ENCODE results near the gene NUDT14. TPM values are rescaled to one million over a fixed set of nuclear protein-coding genes. Genes with fewer than 3 reads are reported as not detected.

The NUDT14 gene
- total and polyA plus RNA-seq, 2 donors: 17.2 to 18.1 TPM

GRCh38 chr14:105138021-105138541 is 43.0 kb downstream of the NUDT14 start:
- peaks cover 0 to 27% of the 10 kb centered on the region in 2 donors for H3K9me3 ChIP-seq (ENCODE audit: control insufficient read depth in 2 of 2, insufficient read depth in 1 of 2, low read length in 1 of 2)
- H3K4me3 ChIP-seq (ENCODE audit: low read length in 2 of 2): no peak overlapping the region
- no peaks in the 10 kb centered on the region for H3K36me3 ChIP-seq (ENCODE audit: control insufficient read depth in 2 of 2, insufficient read depth in 2 of 2, low read length in 1 of 2)
- peaks cover 0 to 3% of the 10 kb centered on the region in 2 donors for H3K27me3 ChIP-seq (ENCODE audit: control insufficient read depth in 2 of 2, insufficient read depth in 1 of 2, low read length in 1 of 2)
- no peak overlapping the region for H3K27ac ChIP-seq (ENCODE audit: low read depth in 1 of 2, low read length in 1 of 2)
- no peak for DNase-seq (ENCODE audit: low read depth in 6 of 9, low spot score in 9 of 9)
- 97% methylated on average over 19 of the region's 19 CpGs for WGBS
- H3K4me1 ChIP-seq (ENCODE audit: control insufficient read depth in 2 of 2, insufficient read depth in 2 of 2, low read length in 2 of 2): no peaks in the 10 kb centered on the region

GRCh38 chr14:105137481-105138020 is 43.6 kb downstream of the NUDT14 start:
- no peak overlapping the region for H3K4me3 ChIP-seq (ENCODE audit: low read length in 2 of 2)
- WGBS: 93% methylated on average over 14 of the region's 14 CpGs
- H3K9me3 ChIP-seq (ENCODE audit: control insufficient read depth in 2 of 2, insufficient read depth in 1 of 2, low read length in 1 of 2): peaks cover 0 to 27% of the 10 kb centered on the region in 2 donors
- H3K4me1 ChIP-seq (ENCODE audit: control insufficient read depth in 2 of 2, insufficient read depth in 2 of 2, low read length in 2 of 2): no peaks in the 10 kb centered on the region
- H3K27ac ChIP-seq (ENCODE audit: low read depth in 1 of 2, low read length in 1 of 2): no peak overlapping the region
- no peaks in the 10 kb centered on the region for H3K36me3 ChIP-seq (ENCODE audit: control insufficient read depth in 2 of 2, insufficient read depth in 2 of 2, low read length in 1 of 2)
- peaks cover 0 to 3% of the 10 kb centered on the region in 2 donors for H3K27me3 ChIP-seq (ENCODE audit: control insufficient read depth in 2 of 2, insufficient read depth in 1 of 2, low read length in 1 of 2)
- DNase-seq (ENCODE audit: low read depth in 6 of 9, low spot score in 9 of 9): no peak

- WGBS: 89% methylated on average over 50 of the region's 50 CpGs
- Histone ChIP-seq H3K36me3 (ENCODE audit: control insufficient read depth in 2 of 2, insufficient read depth in 2 of 2, low read length in 1 of 2) (no peaks in the 10 kb centered on the region), H3K4me1 (ENCODE audit: control insufficient read depth in 2 of 2, insufficient read depth in 2 of 2, low read length in 2 of 2) (no peaks in the 10 kb centered on the region), H3K27me3 (ENCODE audit: control insufficient read depth in 2 of 2, insufficient read depth in 1 of 2, low read length in 1 of 2) (peaks cover 0 to 3% of the 10 kb centered on the region in 2 donors), H3K4me3 (ENCODE audit: low read length in 2 of 2) (no peak overlapping the region), H3K9me3 (ENCODE audit: control insufficient read depth in 2 of 2, insufficient read depth in 1 of 2, low read length in 1 of 2) (peaks cover 0 to 27% of the 10 kb centered on the region in 2 donors), H3K27ac (ENCODE audit: low read depth in 1 of 2, low read length in 1 of 2) (no peak overlapping the region)
- DNase-seq (ENCODE audit: low read depth in 6 of 9, low spot score in 9 of 9): no peak
These were observed 44.5 kb downstream of the NUDT14 start for GRCh38 chr14:105136401-105137322.

GRCh38 chr14:105135700-105136395 is 45.3 kb downstream of the NUDT14 start:
- Histone ChIP-seq H3K9me3 (ENCODE audit: control insufficient read depth in 2 of 2, insufficient read depth in 1 of 2, low read length in 1 of 2) (peaks cover 0 to 24% of the 10 kb centered on the region in 2 donors), H3K4me3 (ENCODE audit: low read length in 2 of 2) (no peak overlapping the region), H3K27me3 (ENCODE audit: control insufficient read depth in 2 of 2, insufficient read depth in 1 of 2, low read length in 1 of 2) (peaks cover 0 to 3% of the 10 kb centered on the region in 2 donors), H3K27ac (ENCODE audit: low read depth in 1 of 2, low read length in 1 of 2) (no peak overlapping the region), H3K36me3 (ENCODE audit: control insufficient read depth in 2 of 2, insufficient read depth in 2 of 2, low read length in 1 of 2) (no peaks in the 10 kb centered on the region), H3K4me1 (ENCODE audit: control insufficient read depth in 2 of 2, insufficient read depth in 2 of 2, low read length in 2 of 2) (no peaks in the 10 kb centered on the region)
- 96% methylated on average over 14 of the region's 14 CpGs for WGBS
- no peak for DNase-seq (ENCODE audit: low read depth in 6 of 9, low spot score in 9 of 9)

GRCh38 chr14:105132921-105133654 is 48.0 kb downstream of the NUDT14 start:
- Histone ChIP-seq H3K36me3 (ENCODE audit: control insufficient read depth in 2 of 2, insufficient read depth in 2 of 2, low read length in 1 of 2) (no peaks in the 10 kb centered on the region), H3K27me3 (ENCODE audit: control insufficient read depth in 2 of 2, insufficient read depth in 1 of 2, low read length in 1 of 2) (peaks cover 0 to 3% of the 10 kb centered on the region in 2 donors), H3K27ac (ENCODE audit: low read depth in 1 of 2, low read length in 1 of 2) (no peak overlapping the region), H3K4me1 (ENCODE audit: control insufficient read depth in 2 of 2, insufficient read depth in 2 of 2, low read length in 2 of 2) (no peaks in the 10 kb centered on the region), H3K9me3 (ENCODE audit: control insufficient read depth in 2 of 2, insufficient read depth in 1 of 2, low read length in 1 of 2) (peaks cover 0 to 9% of the 10 kb centered on the region in 2 donors), H3K4me3 (ENCODE audit: low read length in 2 of 2) (no peak overlapping the region)
- WGBS: 87% methylated on average over 4 of the region's 4 CpGs
- DNase-seq (ENCODE audit: low read depth in 6 of 9, low spot score in 9 of 9): no peak

- Histone ChIP-seq H3K4me3 (ENCODE audit: low read length in 2 of 2) (no peak overlapping the region), H3K36me3 (ENCODE audit: control insufficient read depth in 2 of 2, insufficient read depth in 2 of 2, low read length in 1 of 2) (no peaks in the 10 kb centered on the region), H3K27ac (ENCODE audit: low read depth in 1 of 2, low read length in 1 of 2) (no peak overlapping the region), H3K9me3 (ENCODE audit: control insufficient read depth in 2 of 2, insufficient read depth in 1 of 2, low read length in 1 of 2) (peaks cover 0 to 7% of the 10 kb centered on the region in 2 donors), H3K4me1 (ENCODE audit: control insufficient read depth in 2 of 2, insufficient read depth in 2 of 2, low read length in 2 of 2) (no peaks in the 10 kb centered on the region), H3K27me3 (ENCODE audit: control insufficient read depth in 2 of 2, insufficient read depth in 1 of 2, low read length in 1 of 2) (no peaks in the 10 kb centered on the region)
- WGBS: 91% methylated on average over 2 of the region's 2 CpGs
- DNase-seq (ENCODE audit: low read depth in 6 of 9, low spot score in 9 of 9): no peak
These were observed 49.9 kb downstream of the NUDT14 start for GRCh38 chr14:105131241-105131640.

GRCh38 chr14:105128059-105128458 is 53.1 kb downstream of the NUDT14 start:
- no peaks in the 10 kb centered on the region for H3K27me3 ChIP-seq (ENCODE audit: control insufficient read depth in 2 of 2, insufficient read depth in 1 of 2, low read length in 1 of 2)
- no peak for DNase-seq (ENCODE audit: low read depth in 6 of 9, low spot score in 9 of 9)
- H3K4me1 ChIP-seq (ENCODE audit: control insufficient read depth in 2 of 2, insufficient read depth in 2 of 2, low read length in 2 of 2): peaks cover 0 to 4% of the 10 kb centered on the region in 2 donors
- 78% methylated on average over 5 of the region's 5 CpGs for WGBS
- H3K36me3 ChIP-seq (ENCODE audit: control insufficient read depth in 2 of 2, insufficient read depth in 2 of 2, low read length in 1 of 2): no peaks in the 10 kb centered on the region
- no peak overlapping the region for H3K4me3 ChIP-seq (ENCODE audit: low read length in 2 of 2)
- no peak overlapping the region for H3K27ac ChIP-seq (ENCODE audit: low read depth in 1 of 2, low read length in 1 of 2)
- peaks cover 0 to 7% of the 10 kb centered on the region in 2 donors for H3K9me3 ChIP-seq (ENCODE audit: control insufficient read depth in 2 of 2, insufficient read depth in 1 of 2, low read length in 1 of 2)

GRCh38 chr14:105126981-105127329 is 54.2 kb downstream of the NUDT14 start:
- WGBS: 90% methylated on average over 9 of the region's 9 CpGs
- Histone ChIP-seq H3K4me1 (ENCODE audit: control insufficient read depth in 2 of 2, insufficient read depth in 2 of 2, low read length in 2 of 2) (peaks cover 0 to 4% of the 10 kb centered on the region in 2 donors), H3K36me3 (ENCODE audit: control insufficient read depth in 2 of 2, insufficient read depth in 2 of 2, low read length in 1 of 2) (no peaks in the 10 kb centered on the region), H3K27ac (ENCODE audit: low read depth in 1 of 2, low read length in 1 of 2) (no peak overlapping the region), H3K9me3 (ENCODE audit: control insufficient read depth in 2 of 2, insufficient read depth in 1 of 2, low read length in 1 of 2) (peaks cover 0 to 10% of the 10 kb centered on the region in 2 donors), H3K4me3 (ENCODE audit: low read length in 2 of 2) (no peak overlapping the region), H3K27me3 (ENCODE audit: control insufficient read depth in 2 of 2, insufficient read depth in 1 of 2, low read length in 1 of 2) (no peaks in the 10 kb centered on the region)
- DNase-seq (ENCODE audit: low read depth in 6 of 9, low spot score in 9 of 9): no peak

Measured in thymus (tissue), 11 donors.